ENCODE data around the gene CELF3.

DNA sequence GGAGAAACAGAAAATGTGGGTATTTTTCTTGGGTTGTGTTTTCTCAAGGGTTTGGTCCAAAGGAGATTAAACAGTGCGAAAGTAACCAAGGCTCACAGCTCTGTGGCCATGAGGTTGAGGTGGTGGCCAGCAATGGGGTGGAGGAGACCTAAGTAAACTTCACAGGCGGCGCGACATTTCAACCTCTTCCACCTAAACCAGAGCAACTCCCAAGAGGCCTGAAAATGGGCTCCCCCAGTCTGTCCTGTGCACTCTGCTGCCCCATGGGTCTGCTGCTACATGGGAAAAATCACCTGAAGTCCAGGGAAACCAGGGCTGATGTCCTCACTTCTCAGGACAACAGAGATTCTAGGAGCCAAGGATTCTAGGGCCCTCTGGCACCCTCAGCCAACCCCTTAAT, 12.4 kb downstream of the CELF3 start:
- no peak for TF ChIP-seq POLR2A (IDR thresholded peaks at IDR 0.05)
- TF ChIP-seq, protein P1, sequence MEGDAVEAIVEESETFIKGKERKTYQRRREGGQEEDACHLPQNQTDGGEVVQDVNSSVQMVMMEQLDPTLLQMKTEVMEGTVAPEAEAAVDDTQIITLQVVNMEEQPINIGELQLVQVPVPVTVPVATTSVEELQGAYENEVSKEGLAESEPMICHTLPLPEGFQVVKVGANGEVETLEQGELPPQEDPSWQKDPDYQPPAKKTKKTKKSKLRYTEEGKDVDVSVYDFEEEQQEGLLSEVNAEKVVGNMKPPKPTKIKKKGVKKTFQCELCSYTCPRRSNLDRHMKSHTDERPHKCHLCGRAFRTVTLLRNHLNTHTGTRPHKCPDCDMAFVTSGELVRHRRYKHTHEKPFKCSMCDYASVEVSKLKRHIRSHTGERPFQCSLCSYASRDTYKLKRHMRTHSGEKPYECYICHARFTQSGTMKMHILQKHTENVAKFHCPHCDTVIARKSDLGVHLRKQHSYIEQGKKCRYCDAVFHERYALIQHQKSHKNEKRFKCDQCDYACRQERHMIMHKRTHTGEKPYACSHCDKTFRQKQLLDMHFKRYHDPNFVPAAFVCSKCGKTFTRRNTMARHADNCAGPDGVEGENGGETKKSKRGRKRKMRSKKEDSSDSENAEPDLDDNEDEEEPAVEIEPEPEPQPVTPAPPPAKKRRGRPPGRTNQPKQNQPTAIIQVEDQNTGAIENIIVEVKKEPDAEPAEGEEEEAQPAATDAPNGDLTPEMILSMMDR (IDR thresholded peaks at IDR 0.05), result no peak

Measured in right lobe of liver (tissue), 4 donors.